GM12878 (cell line): Measurements from ENCODE around the gene ACTN2. TPM values are rescaled to one million over a fixed set of nuclear protein-coding genes. Genes with fewer than 3 reads are reported as not detected.

Experiments used
- ATAC-seq: fragments of 200-7000 bp; cut with Tn5 transposase; 3 replicates; pipeline ENCODE4 v1.9.1; 2020; ENCODE audit warnings: mild to moderate bottlenecking, moderate library complexity
- BruUV-seq: library from RNA; stranded (reverse); fragments of 400-500 nt; replicated peaks from 2 replicates; lab custom pipeline; 2021; lab: Mats Ljungman, UMichigan
- CTCF ChIA-PET: fragments of 300-600 bp; sonication (Branson Sonifier 250); formaldehyde crosslinking; extraction: SDS; loops from one replicate; lab custom pipeline; 2021; ENCODE audit warnings: inconsistent platforms; lab: Yijun Ruan, JAX
- POLR2A ChIA-PET: fragments of 350-600 bp; formaldehyde crosslinking; extraction: SDS; loops from one replicate; lab custom pipeline; 2021; ENCODE audit warnings: inconsistent platforms; lab: Charles Lee
- RAD21 ChIA-PET: fragments of 300-600 bp; sonication (Branson Sonifier 250); formaldehyde crosslinking; loops from one replicate; lab custom pipeline; 2023; ENCODE audit warnings: antibody characterized with exemption; ENCODE audit not compliant: unreplicated experiment; lab: Charles Lee
- SMC1A ChIA-PET: fragments of 300-600 bp; sonication (Branson Sonifier 250); formaldehyde crosslinking; loops from one replicate; lab custom pipeline; 2023; ENCODE audit not compliant: unreplicated experiment, uncharacterized antibody; lab: Charles Lee
- DNase-seq: peaks from one replicate; pipeline ENCODE4 v3.0.0-alpha.2; 2011; ENCODE audit warnings: low read depth, low spot score
- FAIRE-seq: peaks from 3 replicates; lab custom pipeline; 2011; peaks lifted over from hg19 to GRCh38; lab: Jason Lieb, UNC
- H2AFZ ChIP-seq: 2 replicates; pipeline ENCODE4 v1.6.0; 2011; ENCODE audit warnings: low read depth, low read length, control low read depth; ENCODE audit not compliant: control insufficient read depth
- H3K27ac ChIP-seq: 2 replicates; pipeline ENCODE4 v1.5.1; 2011; ENCODE audit warnings: control low read depth; ENCODE audit not compliant: control insufficient read depth, insufficient read depth
- H3K27me3 ChIP-seq, 2 experiments: replicated peaks in 1 of 2; 2 replicates each; pipeline versions ENCODE4 v1.6.0 to v1.6.1; 2011; ENCODE audit warnings: low read length in 1 of 2; ENCODE audit not compliant: control insufficient read depth in 2 of 2, insufficient read depth in 2 of 2
- H3K36me3 ChIP-seq, 2 experiments: 2 replicates each; pipeline ENCODE4 v1.5.1; 2011; ENCODE audit warnings: low read length in 1 of 2; ENCODE audit not compliant: control insufficient read depth in 2 of 2, insufficient read depth in 2 of 2
- H3K4me1 ChIP-seq: 2 replicates; pipeline ENCODE4 v1.6.1; 2011; ENCODE audit warnings: mild to moderate bottlenecking, low read length, moderate library complexity, mixed read lengths; ENCODE audit not compliant: control insufficient read depth, insufficient read depth
- H3K4me2 ChIP-seq: 2 replicates; pipeline ENCODE4 v1.6.0; 2011; ENCODE audit warnings: control low read depth; ENCODE audit not compliant: control insufficient read depth, insufficient read depth
- H3K4me3 ChIP-seq: fragments of 200-600 bp; sonication (generic); 2 replicates; pipeline ENCODE4 v1.5.1; 2016
- H3K79me2 ChIP-seq: 2 replicates; pipeline ENCODE4 v1.6.0; 2011; ENCODE audit warnings: low read length; ENCODE audit not compliant: control insufficient read depth, insufficient read depth
- H3K9ac ChIP-seq: 2 replicates; pipeline ENCODE4 v1.8.0; 2011; ENCODE audit warnings: low read length, control low read depth, mixed read lengths; ENCODE audit not compliant: control insufficient read depth, insufficient read depth
- H3K9me3 ChIP-seq: replicated peaks from 3 replicates; pipeline ENCODE4 v1.5.1; 2011; ENCODE audit warnings: mild to moderate bottlenecking, low read length; ENCODE audit not compliant: control insufficient read depth, insufficient read depth
- H4K20me1 ChIP-seq: 2 replicates; pipeline ENCODE4 v1.6.0; 2011; ENCODE audit not compliant: control insufficient read depth, insufficient read depth
- HSF1 ChIP-seq: fragments of 150-350 bp; IDR thresholded peaks from 2 replicates; pipeline ENCODE4 v1.6.1; 2014; ENCODE audit warnings: mild to moderate bottlenecking, low read depth, low read length
- IKZF2 ChIP-seq, 2 experiments: fragments of 450-650 bp; IDR thresholded peaks; 2 replicates each; pipeline ENCODE4 v1.6.1; 2017; ENCODE audit warnings: mild to moderate bottlenecking in 2 of 2, moderate library complexity in 2 of 2
- MTA3 ChIP-seq: IDR thresholded peaks from 2 replicates; pipeline ENCODE4 v1.6.1; 2012; ENCODE audit warnings: low read length, inconsistent platforms, borderline replicate concordance
- NBN ChIP-seq: fragments of 450-650 bp; IDR thresholded peaks from 2 replicates; pipeline ENCODE4 v1.6.1; 2016
- NKRF ChIP-seq: fragments of 450-650 bp; conservative IDR thresholded peaks from 2 replicates; pipeline ENCODE4 v1.6.1; 2017; ENCODE audit warnings: mild to moderate bottlenecking, moderate library complexity
- TAF1 ChIP-seq: IDR thresholded peaks from 2 replicates; pipeline ENCODE4 v1.6.1; 2011; ENCODE audit warnings: mild to moderate bottlenecking, low read depth, low read length, borderline replicate concordance
- WGBS: methylation state at CpG from one replicate; pipeline ENCODE4 v1.1.6; 2016; ENCODE audit warnings: low lambda C conversion rate; ENCODE audit not compliant: insufficient replicate concordance, insufficient coverage; ENCODE audit errors: missing lambda C conversion rate; 5-methylcytosine and 5-hydroxymethylcytosine counted together
- in situ Hi-C: fragments of 300-500 bp; cut with MboI; formaldehyde crosslinking; loops from 9 replicates; pipeline ENCODE4 v1.14.3; 2018; ENCODE audit warnings: mixed read lengths
- intact Hi-C: fragments of 100-400 bp; cut with micrococcal nuclease; formaldehyde crosslinking; loops from one replicate; pipeline ENCODE4 v1.14.2; 2022; ENCODE audit not compliant: unreplicated experiment
- polyA plus RNA-seq, 11 experiments: library from polyadenylated mRNA; depleted of rRNA in 4 of 11; unstranded in 6 of 11; stranded (reverse) in 5 of 11; fragments of >200 nt; fragmentation: Nextera tagmentation in 4 of 11; fragmentation: Illumina TruSeq in 1 of 11; extraction: Ambion mirVana in 4 of 11; extraction: Trizol in 1 of 11; gene quantifications; 1 replicate in 1 of 11; 2 replicates in 10 of 11; pipeline versions ENCODE4 v1.2.1 to v1.2.3, GENCODE V29; 2011 to 2016; ENCODE audit warnings: inconsistent platforms in 2 of 11, missing spikeins in 2 of 11, low read depth in 1 of 11
- total RNA-seq, 4 experiments: library from RNA; depleted of rRNA in 3 of 4; stranded (reverse); fragments of >200 nt in 3 of 4; fragmentation: Illumina TruSeq in 1 of 4; extraction: Trizol in 1 of 4; gene quantifications; 2 replicates each; pipeline versions ENCODE4 v1.2.1 to v1.2.3, GENCODE V29; 2013 to 2021

ACTN2 gene
- total and polyA plus RNA-seq, 10 of the 15 experiments (the other 5 are each of a cell fraction or from before 2014, with no cell fraction given): 0.10 TPM; not detected in 9

DNA sequence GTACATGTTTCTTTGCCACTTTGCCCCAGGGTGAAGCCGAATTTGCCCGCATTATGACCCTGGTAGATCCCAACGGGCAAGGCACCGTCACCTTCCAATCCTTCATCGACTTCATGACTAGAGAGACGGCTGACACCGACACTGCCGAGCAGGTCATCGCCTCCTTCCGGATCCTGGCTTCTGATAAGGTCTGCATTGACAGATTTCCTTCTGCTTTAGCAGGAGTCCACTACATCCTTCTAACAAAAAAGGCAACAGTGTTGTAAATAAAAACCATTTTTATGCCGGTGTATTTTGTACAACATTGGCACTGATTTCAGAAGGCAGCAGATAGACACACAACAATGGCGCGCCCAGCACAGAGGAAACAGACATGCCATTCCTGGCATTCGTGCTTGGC is 74.7 kb downstream of the ACTN2 start:
- BruUV-seq: no TSS peak
- POLR2A ChIA-PET: no interaction called here
- intact Hi-C loops (no loop called here), in situ Hi-C loops (no loop called here)
- Histone ChIP-seq H3K9me3 (no peaks in the 10 kb centered on the region), H3K27me3 (no peaks in the 10 kb centered on the region), H3K79me2 (no peaks in the 10 kb centered on the region), H3K4me3 (no peak overlapping the region), H3K9ac (no peak overlapping the region), H3K4me2 (no peak overlapping the region), H3K36me3 (no peaks in the 10 kb centered on the region), H4K20me1 (no peaks in the 10 kb centered on the region), H3K4me1 (no peaks in the 10 kb centered on the region), H3K27ac (no peak overlapping the region), H2AFZ (no peak overlapping the region)
- TF ChIP-seq MTA3: no peak
- DNase-seq (no peak), FAIRE-seq (no peak), ATAC-seq (no peak)
- 76% methylated on average over 14 of the region's 14 CpGs for WGBS
- SMC1A ChIA-PET: interaction anchor here (1.1 to 1.5 kb wide), 2 partner anchors 13 to 80 kb away, joined by 4 to 5 read pairs; no protein-coding TSS in a partner anchor
- CTCF ChIA-PET: interaction anchor here (1.6 to 3.7 kb wide), 5 partner anchors 11 to 626 kb away, joined by 5 to 45 read pairs (median 13); no protein-coding TSS in a partner anchor
- RAD21 ChIA-PET: no interaction called here

GRCh38 chr1:236761397-236762132 is 75.3 kb downstream of the ACTN2 start:
- DNase-seq (no peak), FAIRE-seq (no peak), ATAC-seq (no peak)
- Histone ChIP-seq H4K20me1 (no peaks in the 10 kb centered on the region), H3K36me3 (no peaks in the 10 kb centered on the region), H3K27ac (no peak overlapping the region), H3K4me2 (no peak overlapping the region), H3K4me3 (no peak overlapping the region), H3K9ac (no peak overlapping the region), H2AFZ (no peak overlapping the region), H3K27me3 (no peaks in the 10 kb centered on the region), H3K9me3 (no peaks in the 10 kb centered on the region), H3K79me2 (no peaks in the 10 kb centered on the region), H3K4me1 (no peaks in the 10 kb centered on the region)
- in situ Hi-C loops (no loop called here), intact Hi-C loops (no loop called here)
- ChIA-PET SMC1A (no interaction called here), POLR2A (interaction anchor here (0.6 kb wide), 1 partner anchor 162 kb away, joined by 5 read pairs; no protein-coding TSS in a partner anchor), RAD21 (no interaction called here), CTCF (interaction anchor here (0.7 to 1.3 kb wide), 2 partner anchors 110 to 625 kb away, joined by 3 to 6 read pairs; no protein-coding TSS in a partner anchor)
- 76% methylated on average over 5 of the region's 5 CpGs for WGBS
- no TSS peak for BruUV-seq
- TF ChIP-seq TAF1 (no peak), HSF1 (no peak), IKZF2 (IDR thresholded peaks at IDR 0.05) (no peak), NBN (no peak), NKRF (no peak)
- TF ChIP-seq, all 136 proteins: peak for 0
